Fibroblast of skin of right quadriceps (primary cell): ENCODE data around the gene CYP46A1.
"Not testable (repeated sequence)": the region's sequence is repeated elsewhere in the genome, so short reads cannot be mapped to it uniquely, and the experiment has no call there.

Source experiments
- DNase-seq: peaks from one replicate; pipeline ENCODE4 v3.0.0-alpha.2; 2013

Gene CYP46A1

DNA sequence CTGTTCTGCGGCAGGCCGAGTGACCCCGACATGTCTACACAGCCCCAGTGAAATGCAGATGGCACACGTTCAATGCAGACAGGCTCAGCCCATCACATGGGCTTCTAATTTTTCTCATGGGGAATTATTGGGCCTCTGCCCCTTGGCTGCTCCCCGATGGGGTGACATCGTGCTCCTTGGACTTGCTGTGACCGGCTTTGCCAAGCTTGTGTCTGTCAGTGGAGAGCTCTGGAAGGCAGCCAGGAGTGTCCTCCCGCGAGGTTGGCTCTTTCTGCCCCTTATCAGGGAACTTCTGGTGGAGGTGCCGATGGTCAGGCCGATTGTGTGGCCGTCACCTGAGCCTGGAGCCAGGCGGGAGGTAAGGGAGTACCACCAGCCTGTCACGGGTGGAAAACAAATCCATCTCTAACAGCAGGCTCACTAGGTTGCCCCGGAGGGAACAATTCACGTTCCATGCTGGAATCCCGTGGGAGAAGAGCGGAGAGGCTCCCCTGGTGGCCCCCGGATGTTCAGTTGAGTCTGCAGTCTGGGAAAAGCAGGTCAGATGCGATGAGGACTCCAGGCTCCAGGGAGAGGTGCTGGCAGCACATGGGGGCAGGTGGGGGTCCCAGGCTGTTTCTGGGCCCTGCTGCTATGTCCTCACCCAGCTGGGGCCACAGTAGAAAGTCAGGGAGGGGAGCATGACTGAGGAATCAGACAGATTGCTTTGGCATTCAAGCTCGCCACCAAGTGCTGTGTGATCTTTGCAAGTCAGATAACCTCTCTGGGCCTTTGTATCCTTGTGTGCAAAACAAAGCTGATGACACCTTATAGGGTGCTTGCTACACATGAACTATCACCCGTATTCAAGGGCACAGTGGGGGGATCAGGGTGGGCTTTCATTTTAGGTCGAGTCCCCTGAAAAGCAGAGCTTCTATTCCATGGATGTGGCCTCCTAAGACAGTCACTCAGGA, 65.9 kb downstream of the CYP46A1 start:
- DNase-seq, result no peak

DNA sequence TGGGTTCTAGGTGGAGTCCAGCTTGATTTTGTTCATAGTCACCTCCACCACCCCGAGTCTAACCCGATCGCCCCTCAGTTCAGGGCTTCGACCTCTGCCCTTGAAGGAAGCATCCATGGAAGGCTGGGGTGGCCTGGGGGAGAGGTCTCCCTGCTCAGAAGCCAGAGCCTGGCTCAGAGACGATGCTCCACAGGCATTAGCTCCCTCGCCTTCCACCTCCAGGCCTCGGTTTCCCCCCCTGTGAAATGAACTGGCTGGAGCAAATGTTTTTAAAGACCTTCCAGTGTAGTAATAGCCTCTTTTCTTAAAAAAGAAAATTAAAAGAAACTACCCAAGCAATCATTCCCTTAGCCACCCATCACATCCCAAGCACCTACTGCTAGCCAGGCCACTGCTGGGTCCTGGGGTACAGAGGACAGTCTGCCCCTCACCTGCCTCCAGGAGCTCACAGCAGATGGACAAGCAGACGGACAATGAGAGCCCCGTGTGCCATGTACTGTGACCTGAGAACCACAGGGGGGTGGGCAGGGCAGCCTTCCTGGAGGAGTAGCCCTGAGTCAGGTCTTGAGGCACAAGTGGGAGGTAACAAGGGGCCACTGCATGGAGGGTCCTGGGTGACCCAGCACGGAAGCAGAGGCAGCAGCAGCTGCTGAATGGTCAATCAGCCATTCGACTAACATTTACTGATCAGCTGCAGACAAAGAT, 66.8 kb downstream of the CYP46A1 start:
- no peak for DNase-seq

DNA sequence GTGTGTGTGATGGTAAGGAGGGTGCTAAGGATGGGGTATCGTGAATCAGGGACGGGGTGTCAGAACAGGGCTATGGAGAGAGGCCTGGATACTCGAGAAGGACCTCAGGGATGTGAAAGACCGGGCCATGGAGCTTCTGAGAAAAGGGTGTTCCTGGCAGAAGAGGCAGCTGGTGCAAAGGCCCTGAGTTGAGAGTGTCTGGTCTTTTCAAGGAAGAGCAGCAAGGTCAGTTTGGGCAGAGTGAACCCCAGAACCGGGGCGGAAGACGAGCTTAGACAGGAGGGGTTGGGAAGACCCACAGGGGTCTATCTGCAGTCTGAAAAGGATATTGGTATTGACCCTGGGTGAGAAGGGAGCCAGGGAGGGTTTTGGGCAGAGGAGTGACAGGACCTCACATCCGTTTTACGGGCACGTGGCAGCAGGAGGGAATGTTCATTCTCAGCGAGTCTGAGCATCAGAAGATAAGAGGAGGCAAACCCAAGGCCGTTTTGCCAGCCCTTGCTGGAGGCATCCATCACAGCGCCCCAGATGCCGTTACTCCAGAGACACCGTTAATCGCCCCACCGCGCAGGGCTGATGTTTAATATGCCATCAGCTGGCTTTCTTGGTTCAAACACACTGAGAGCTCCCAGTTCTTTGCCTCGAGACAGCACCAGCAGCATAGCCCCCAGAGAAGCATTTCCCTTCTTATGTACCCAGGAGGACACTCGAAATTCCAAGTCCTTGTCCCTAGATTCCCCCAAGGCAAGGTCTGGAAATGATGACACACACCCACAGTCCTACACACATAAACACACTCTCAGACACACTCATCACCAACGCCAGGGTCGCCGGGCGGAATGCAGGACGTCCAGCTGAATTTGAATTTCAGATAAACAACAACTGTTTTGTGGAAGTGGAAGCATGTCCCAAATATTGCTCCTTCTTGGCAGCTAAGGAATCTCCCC, 67.7 kb downstream of the CYP46A1 start:
- peak; percentile 49 for DNase-seq

DNA sequence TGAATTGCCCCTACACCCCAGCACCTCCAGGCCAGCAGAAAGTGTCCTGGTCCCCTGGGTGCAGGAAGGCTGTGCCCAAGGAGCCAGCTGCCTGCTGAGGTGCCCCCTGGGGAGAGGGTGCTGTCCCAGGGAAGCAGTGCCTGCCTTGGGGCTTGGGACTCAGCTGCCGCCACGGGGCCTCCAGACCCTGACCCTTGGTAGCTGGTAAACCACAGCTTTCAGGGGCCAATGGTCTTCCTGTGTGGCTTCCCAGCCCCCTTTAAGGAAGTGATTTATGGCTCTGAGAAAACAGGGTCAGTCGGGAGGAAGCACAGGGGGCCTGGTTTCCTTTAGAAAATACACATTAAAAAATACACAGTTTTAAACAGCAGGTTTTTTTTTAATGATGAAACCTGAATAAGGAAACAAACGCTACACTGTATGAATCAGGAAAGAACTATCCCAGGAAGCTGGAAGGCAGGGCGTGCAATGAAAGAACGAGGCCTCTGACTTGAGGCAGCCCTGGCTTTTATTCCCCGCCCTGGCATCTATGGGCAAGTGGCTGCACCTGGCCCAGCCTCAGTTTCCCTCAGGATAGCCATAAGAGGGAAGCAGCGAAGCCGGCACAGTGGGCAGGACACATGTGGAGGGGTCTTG, 68.5 kb downstream of the CYP46A1 start:
- DNase-seq, result peak; percentile 79

DNA sequence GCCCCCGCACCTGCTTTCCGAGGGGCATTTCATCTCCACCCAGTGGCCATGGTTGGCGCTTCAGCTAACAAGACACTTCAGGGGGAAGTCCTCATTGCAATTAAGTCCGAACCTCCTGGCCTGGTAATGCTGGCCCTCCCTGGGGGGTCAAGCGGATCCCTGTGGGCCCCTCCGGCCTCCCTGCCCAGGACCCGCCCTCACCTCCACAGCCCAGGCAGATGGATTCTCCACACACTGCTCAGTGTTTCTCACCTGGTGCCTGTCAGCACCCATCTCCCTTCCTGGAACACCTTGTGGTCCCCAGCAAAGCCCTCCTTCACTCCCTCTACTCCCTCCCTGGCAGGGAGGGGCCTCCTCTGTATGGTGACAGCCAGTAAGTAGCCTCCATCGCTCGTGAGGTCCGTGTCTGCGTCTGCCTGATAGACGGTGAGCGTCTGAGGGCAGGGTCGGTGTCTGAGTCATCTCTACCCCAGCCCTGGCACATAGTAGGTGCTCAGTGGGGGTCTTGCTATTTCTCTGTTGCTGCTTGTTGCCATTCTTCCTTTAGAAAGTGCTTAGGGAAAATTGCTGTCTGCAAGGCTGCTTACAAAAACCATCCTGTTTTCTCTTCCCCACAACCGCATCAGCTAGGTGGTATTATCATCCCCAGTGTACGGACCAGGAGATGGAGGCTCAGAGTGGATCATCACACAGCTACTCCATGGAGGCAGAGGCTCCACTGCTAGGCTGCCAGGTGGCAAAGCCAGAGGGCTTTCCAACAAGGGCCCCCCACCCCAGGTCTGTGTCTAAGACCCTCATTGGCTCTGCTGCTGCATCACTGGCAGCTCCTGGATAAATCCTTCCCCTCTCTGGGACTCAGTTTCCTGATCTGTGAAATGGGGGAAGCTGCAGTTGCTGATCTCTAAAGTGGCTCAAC, 69.4 kb downstream of the CYP46A1 start:
- DNase-seq, result no peak

DNA sequence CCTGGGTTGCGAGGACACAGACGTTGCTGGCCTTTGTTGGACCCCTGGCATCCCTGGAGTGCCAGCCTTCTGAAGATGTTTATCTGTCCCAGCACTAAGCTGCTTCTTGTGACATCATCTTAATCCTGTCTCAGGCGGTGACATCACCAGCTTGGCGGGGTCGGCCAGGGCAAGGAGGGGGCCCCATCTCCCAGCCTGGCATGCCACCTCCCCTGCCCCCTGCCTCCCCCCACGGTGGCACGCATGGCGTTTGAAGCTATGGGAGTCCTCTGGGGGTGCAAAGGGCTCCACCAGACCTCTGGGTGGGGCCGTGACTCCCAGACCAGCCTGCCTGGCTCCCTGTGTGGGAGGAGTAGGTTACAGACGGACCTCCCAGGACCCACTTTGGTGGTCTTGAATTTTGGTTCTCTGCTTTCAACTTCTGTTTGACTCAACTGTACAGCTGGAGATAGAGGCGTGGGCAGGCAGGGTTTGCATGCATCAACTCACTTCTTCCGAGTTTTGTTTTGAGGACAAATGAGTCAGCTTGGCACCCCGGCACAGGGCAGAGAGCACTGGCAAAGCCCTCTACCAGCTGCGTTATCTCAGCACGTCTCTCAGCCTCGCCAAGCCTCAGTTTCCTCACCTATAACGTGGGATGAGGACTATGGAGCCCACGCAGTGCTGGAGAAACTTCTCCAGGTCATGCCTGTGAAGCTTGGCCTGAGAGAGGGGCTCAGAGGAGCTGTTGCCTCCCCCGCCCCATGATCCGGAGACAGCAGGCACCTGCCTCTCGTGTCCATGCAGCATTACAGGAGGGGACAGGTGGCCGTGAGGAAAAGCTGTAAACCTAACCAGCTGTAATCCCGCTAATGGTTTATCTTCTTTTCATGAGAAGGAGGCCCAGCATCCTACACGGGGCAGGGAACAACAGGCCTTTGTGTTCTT, 70.3 kb downstream of the CYP46A1 start:
- no peak for DNase-seq

DNA sequence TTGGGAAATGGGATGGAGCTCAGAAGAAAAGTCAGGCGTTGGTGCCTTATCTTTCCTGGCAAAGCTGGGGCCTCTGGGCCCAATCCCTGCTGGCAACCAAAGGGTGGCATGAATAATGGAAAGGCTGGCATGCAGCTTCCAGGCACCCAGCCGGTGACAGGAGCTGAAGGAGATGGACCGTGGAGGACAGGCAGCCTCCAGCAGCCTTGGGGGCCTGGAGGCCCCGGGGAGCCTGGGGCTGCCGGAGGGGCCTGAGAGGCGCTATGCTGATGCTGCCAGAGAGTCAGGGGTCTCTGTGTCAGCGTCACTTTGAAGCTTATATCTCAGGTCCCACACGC, 70.9 kb downstream of the CYP46A1 start:
- DNase-seq, result no peak

DNA sequence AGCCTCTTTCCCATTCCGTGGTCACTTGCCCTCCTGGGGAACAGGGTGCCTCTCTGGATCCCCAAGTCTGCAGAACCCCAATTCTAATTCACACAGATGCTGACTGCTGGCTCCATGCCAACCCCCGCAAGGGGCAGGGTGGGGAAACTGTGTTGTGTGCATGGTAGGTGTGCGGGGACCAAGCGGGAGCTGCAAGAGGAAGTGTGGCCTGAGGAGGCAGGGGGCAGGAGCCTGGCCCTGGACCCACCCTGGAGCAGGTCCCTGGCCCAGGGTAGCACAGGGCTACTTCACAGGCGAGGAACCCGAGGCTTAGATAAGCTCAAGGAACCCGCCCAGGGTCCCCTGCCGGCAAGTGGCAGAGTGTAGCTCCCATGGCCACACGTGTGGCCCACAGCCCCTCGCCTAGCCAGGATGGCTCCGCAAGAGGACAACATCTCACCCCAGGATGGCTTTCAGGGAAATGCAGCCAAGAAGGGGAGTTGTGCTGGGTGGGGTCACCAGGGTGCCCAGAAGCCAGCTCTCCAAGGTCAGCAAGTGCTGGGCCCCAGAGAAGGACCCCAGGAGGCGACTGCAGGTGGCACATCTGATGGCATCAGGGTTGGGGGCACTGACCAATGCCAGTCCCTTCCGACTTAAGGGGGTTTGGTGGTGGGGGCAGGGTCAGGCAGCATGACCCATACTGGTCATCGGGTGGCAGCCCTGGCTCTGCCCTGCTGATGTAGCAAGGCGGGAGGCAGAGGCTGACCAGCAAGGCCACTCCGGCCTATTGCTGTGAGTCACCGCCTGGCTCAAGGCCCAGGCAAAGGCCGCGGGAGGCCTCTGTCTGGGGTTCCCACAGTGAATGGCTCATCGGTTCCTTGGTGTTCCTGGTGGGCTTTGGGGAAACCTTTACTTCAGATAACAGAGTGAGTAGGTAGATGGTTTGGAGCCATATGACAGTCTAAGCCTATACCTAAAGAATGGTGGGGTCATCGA, 71.8 kb downstream of the CYP46A1 start:
- peak; percentile 66 for DNase-seq

DNA sequence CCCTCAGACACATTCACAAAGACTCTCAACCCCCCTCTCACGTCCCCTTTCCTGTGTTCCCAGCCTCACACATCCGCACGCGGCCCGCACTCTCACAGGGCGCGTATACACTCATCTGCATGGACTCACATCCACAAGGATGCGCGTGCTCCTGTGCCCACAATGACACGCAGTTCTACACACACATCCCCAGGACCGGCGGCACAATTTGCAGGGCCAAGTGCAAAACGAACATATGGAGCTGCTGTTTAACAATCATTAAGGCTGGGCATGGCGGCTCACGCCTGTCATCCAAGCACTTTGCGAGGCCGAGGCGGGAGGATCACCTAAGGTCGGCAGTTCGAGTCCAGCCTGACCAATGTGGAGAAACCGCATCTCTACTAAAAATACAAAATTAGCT, 72.7 kb downstream of the CYP46A1 start:
- DNase-seq, result peak; percentile 25

DNA sequence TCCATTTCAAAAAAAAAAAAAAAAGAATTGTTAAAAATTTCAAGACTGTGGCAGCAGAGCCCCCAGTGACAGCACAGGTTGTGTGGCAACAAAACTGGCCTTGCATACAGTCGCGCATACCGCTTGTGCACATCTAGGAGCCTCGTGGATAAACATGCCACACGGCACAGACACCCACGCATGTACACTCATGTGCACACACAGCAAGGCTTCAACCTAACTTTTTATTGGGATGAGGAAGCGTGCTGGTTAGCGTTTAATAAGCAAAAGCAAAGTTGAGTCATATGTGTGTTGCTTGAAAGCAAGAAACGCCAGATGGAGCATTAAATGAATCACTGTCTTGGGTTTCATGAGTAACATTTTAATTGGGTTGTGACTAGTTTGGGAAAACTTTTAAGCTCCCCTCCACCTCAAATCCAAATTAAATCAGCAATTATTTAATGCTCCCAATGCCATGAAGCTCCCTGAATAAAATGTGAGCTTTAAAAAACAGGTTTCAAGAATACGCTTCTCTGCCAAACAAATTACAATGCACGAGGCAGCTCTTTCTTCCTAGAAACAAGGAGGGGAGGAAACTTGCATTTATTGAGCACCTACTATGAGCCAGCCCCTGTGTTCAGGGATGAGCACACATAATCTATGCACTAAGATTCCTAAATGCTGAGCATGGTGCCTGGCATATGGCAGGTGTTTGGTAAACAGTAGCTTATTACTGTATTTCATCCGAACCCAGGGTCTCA, 73.4 kb downstream of the CYP46A1 start:
- peak; percentile 95 for DNase-seq

DNA sequence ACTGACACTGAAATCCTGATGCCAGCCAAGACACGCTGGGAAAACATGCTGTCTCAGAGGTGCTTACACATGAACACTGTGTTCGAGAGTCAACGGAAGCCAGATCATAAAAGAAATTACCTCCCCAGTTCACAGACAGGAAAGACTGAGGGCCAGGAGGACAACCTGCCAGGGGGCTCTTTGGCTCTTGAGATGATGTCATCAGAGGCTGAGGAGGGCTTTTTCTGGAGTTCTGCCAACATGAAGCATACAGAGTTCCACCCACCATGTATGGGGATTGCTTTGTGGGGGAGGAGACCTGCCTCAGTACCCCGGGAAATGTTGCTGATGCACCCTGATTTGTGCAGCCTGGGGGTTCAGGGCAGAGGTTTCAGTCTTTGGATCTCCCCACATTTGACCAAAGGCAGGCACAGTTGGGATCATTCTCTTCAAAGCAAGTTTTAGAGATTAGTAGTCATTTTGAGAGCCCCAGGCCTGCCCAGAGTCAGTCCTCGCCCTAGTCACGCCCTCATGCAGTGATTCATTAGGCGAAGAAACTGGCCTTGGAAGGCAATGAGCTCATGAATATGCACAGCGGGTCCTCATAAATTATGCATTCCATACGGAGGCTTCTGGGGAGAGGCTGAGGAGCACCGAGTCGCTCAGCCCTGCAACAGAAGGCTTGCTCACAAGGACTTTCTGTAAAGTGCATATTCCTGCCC, 74.2 kb downstream of the CYP46A1 start:
- peak; percentile 97 for DNase-seq

DNA sequence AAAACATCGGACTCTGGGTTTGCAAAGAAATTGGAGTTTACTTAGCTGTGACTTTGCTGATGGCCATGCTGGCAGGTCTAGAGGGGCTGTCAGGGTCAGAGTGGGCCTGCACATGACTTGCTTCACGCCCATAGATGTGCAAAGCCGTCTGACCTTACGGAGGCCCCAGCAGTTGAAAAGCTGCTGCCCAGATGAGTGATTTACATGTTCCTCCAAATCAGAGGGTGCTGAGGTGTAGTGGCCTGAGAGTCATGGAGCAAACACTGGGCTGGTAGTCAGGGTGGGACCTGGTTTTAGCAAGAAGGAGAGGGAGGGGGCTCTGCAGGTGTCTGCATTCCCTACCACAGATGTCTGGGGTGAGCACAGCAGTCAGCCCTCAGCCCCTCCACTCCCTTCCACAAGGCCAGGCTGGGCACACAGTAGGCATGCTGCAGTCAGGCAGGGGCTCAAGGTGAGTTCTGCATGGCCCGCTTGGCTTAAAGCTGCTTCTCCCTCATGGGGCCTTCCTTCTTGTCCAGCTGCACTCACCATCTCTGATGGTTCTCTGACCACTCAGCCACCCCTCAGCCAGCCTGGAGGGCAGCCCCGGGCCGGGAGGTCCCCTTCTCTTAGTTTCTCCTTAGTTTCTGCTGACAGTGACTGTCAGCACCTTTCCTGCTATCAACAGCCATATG, 74.9 kb downstream of the CYP46A1 start:
- DNase-seq, result no peak

DNA sequence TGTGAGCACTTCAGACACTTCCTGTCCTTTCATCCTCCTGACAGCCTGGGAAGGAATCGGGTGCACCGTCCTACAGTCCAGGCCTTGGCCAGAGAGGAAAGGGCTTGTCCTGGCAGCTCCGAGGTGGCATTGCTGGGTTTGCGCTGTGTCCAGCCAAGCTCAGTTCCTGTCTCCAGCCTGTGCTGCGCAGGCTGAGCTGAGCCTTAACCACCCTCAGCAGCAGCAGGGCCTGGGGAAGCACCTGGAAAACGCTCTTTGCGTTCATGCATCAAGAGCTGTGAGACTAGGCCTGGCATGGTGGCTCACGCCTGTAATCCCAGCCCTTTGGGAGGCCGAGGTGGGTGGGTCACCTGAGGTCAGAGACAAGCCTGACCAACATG, 75.4 kb downstream of the CYP46A1 start:
- no peak for DNase-seq

DNA sequence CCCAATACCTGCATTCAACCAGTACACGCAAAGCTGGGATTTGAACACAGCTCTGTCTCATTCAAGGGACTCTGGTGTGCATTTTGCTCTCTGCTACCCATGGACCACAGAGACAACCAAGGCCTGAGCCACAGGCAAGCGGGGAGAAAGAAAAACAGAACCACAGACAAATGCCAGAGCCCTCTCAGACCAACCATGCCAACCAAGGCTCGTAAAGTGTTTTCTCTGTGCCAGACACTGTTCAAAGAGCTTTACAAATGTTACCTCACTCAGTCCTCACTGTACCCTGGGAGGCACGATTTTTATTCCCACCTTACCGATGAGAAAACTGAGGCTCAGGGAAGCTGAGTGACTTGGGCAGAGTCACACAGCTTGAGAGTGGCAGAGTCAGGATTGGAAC, 76.7 kb downstream of the CYP46A1 start:
- DNase-seq, result no peak

DNA sequence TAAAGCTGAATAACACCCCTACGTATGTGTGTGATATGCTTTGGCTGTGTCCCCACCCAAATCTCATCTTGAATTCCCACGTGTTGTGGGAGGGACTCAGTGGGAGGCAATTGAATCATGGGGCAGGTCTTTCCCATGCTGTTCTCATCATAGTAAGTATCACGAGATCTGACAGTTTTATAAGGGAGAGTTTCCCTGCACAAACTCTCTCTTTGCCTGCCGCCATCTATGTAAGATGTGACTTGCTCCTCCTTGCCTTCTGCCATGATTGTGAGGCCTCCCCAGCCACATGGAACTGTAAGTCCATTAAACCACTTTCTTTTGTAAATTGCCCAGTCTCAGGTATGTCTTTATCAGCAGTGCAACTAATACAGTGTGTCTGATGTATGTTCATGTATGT, 78.8 kb downstream of the CYP46A1 start:
- DNase-seq, result not testable (repeated sequence)

DNA sequence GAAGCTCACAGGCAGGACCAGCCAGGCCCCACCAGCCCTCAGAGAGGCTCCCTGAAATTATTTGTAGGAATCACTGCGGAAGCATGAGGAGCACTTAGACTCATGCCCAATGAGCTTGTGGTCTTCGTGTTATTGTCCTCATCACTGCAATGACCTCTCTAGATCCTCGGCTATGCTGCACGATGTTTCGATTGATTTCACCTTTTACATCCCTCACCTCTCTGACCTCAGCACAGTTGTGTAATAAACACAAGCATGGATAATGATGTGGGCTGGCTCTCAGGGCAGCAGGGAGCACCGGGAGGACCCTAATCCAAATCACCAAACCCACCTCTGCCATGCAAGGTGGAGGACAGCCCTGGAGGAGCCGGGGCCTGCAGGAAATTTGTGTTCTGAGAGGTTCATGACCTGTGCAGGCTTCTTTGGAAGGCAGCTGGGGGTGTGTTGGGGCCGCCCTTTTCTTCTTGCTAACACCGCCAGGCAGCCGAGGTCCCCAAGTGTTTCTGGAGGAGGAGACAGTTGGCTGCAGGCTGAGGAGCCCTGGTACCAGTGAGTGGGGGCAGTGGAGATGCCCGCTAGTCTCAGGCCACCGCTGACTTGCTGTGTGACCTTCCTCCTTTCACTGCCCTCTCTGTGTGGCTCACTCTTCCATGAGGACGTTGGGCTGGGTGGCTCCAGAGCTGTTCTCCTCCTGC, 79.6 kb downstream of the CYP46A1 start:
- DNase-seq, result no peak
